Measurements from ENCODE around the gene GPR157. TPM values are rescaled to one million over a fixed set of nuclear protein-coding genes. Genes with fewer than 3 reads are reported as not detected.

Gene GPR157
- total and polyA plus RNA-seq, 4 donors: 3.7 to 29.3 (median 7.3) TPM

DNA sequence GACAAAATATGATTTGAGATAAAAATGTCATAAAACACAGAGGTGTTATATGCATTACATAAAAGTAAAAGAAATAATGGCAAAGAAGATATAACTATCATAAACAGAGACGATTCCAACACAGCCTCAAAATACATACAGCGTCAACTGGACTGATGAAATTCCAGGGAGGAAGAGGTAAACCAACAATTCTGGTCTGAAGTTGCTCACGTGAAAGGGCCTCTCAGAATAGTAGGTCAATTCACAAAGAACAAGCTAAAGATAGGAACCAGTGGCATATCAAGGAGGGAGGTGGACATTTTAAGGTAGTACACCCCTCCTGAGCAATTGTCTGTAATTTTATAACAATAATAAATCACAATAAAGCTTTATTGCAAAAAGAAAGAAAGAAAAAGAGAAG is 78.1 kb downstream of the GPR157 start:
- 31 to 51% methylated on average over 3 of the region's 3 CpGs for WGBS, 2 donors
- Histone ChIP-seq H3K4me3 (no peak overlapping the region), H3K9me3 (ENCODE audit: control insufficient read depth in 4 of 4, insufficient read depth in 3 of 4, low read length in 3 of 4) (no peaks in the 10 kb centered on the region), H3K4me1 (ENCODE audit: control insufficient read depth in 5 of 5, insufficient read depth in 5 of 5, low read length in 5 of 5) (no peaks in the 10 kb centered on the region), H3K27me3 (ENCODE audit: control insufficient read depth in 3 of 3, insufficient read depth in 3 of 3, low read length in 2 of 3) (no peaks in the 10 kb centered on the region), H3K9ac (ENCODE audit: insufficient read depth in 1 of 2, low read length in 2 of 2) (no peak overlapping the region), H3K27ac (ENCODE audit: low read depth in 1 of 2, low read length in 1 of 2) (no peak overlapping the region), H3K36me3 (ENCODE audit: control insufficient read depth in 4 of 4, insufficient read depth in 4 of 4, low read length in 4 of 4) (no peaks in the 10 kb centered on the region)
- ATAC-seq (ENCODE audit: insufficient read depth, low FRiP score) (no peak), DNase-seq (no peak)
- TF ChIP-seq, protein P1, sequence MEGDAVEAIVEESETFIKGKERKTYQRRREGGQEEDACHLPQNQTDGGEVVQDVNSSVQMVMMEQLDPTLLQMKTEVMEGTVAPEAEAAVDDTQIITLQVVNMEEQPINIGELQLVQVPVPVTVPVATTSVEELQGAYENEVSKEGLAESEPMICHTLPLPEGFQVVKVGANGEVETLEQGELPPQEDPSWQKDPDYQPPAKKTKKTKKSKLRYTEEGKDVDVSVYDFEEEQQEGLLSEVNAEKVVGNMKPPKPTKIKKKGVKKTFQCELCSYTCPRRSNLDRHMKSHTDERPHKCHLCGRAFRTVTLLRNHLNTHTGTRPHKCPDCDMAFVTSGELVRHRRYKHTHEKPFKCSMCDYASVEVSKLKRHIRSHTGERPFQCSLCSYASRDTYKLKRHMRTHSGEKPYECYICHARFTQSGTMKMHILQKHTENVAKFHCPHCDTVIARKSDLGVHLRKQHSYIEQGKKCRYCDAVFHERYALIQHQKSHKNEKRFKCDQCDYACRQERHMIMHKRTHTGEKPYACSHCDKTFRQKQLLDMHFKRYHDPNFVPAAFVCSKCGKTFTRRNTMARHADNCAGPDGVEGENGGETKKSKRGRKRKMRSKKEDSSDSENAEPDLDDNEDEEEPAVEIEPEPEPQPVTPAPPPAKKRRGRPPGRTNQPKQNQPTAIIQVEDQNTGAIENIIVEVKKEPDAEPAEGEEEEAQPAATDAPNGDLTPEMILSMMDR (IDR thresholded peaks at IDR 0.05; ENCODE audit: control extremely low read depth, extremely low read depth): no peak

Small RNAs within 50 kb of the gene (small RNA-seq; reads per million reads assigned to genes)
- not detected for gene RF00424 (ENCODE audit: low replicate concordance)

Other genes starting within 250 kb of the GPR157 start
- gene CA6, start 183.2 kb downstream of the GPR157 start, total RNA-seq: not detected
- under 1 TPM in 1 of 2 donors, not detected in 1; 0.03 TPM for gene CA6, start 183.2 kb downstream of the GPR157 start, polyA plus RNA-seq
- not detected for gene SLC2A7, start 102.7 kb downstream of the GPR157 start, total RNA-seq
- gene SLC2A7, start 102.7 kb downstream of the GPR157 start, polyA plus RNA-seq: under 1 TPM in 1 of 2 donors, not detected in 1; 0.05 TPM
- 1 to 10 TPM in 1 of 2 donors, under 1 TPM in 1; 0.92 to 2.8 TPM for gene SLC2A5, start 59.5 kb downstream of the GPR157 start, total RNA-seq
- gene SLC2A5, start 59.5 kb downstream of the GPR157 start, polyA plus RNA-seq: 1 to 10 TPM in 1 of 2 donors, under 1 TPM in 1; 0.16 to 2.1 TPM
- gene H6PD, start 105.7 kb upstream of the GPR157 start, total RNA-seq: 10 to 100 TPM; 43.1 to 59.8 TPM
- gene H6PD, start 105.7 kb upstream of the GPR157 start, polyA plus RNA-seq: 10 to 100 TPM; 21.5 to 22.6 TPM
- gene SPSB1, start 163.8 kb upstream of the GPR157 start, total RNA-seq: 10 to 100 TPM in 1 of 2 donors, 1 to 10 TPM in 1; 9.5 to 23.8 TPM
- gene SPSB1, start 163.8 kb upstream of the GPR157 start, polyA plus RNA-seq: 10 to 100 TPM; 19.5 to 25.9 TPM